GM10266 (cell line): ENCODE results near the gene MRPL2.

ENCODE experiments used
- DNase-seq: peaks from one replicate; pipeline ENCODE4 v3.0.0; 2012; ENCODE audit errors: extremely low spot score
- TF ChIP-seq, protein P1 (sequence below): IDR thresholded peaks from 2 replicates; pipeline ENCODE4 v1.5.1; 2012; ENCODE audit warnings: mild to moderate bottlenecking, low read depth; ENCODE audit not compliant: control insufficient read depth, insufficient read depth; ENCODE audit errors: missing control alignments

Gene MRPL2

DNA sequence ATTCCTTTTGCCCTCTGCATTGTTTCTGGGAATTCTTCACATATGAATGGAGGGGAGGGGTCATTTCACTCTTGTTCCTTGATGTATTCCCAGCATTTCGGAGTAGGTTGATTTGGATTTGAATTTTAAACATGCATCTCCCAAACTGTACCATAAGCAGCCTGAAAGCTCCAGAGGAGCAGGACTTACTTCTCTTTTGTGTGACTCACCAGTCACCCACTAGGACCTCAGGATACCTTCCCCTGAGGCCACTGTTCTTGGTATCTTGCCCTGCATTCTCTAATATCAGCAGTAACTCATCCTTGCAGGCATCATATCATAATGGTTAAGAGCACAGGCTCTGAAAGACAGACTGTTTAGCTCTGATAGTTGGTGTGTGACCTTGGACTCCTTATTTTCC is 703 bp downstream of the MRPL2 start:
- TF ChIP-seq, protein P1, sequence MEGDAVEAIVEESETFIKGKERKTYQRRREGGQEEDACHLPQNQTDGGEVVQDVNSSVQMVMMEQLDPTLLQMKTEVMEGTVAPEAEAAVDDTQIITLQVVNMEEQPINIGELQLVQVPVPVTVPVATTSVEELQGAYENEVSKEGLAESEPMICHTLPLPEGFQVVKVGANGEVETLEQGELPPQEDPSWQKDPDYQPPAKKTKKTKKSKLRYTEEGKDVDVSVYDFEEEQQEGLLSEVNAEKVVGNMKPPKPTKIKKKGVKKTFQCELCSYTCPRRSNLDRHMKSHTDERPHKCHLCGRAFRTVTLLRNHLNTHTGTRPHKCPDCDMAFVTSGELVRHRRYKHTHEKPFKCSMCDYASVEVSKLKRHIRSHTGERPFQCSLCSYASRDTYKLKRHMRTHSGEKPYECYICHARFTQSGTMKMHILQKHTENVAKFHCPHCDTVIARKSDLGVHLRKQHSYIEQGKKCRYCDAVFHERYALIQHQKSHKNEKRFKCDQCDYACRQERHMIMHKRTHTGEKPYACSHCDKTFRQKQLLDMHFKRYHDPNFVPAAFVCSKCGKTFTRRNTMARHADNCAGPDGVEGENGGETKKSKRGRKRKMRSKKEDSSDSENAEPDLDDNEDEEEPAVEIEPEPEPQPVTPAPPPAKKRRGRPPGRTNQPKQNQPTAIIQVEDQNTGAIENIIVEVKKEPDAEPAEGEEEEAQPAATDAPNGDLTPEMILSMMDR: no peak
- DNase-seq: no peak

DNA sequence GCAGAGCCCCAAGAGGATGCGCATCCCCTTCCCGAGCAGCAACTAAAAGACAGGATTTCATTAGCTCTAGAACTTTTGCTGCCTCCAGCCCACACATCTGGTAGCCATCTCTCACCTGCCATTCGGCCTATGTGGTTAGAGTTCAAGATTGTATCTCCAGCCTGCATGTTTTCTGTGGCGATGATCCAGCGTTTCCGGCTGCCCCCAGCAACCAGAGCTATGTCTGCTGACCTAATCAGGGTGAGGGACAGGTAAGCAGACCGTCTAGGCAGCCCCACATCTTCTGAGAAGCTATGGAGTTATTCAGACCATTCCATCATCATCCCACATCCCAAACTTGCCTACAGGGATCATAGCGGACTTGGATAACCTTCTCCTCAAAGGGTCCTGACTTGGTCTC is 3.3 kb downstream of the MRPL2 start:
- TF ChIP-seq, protein P1: no peak

DNA sequence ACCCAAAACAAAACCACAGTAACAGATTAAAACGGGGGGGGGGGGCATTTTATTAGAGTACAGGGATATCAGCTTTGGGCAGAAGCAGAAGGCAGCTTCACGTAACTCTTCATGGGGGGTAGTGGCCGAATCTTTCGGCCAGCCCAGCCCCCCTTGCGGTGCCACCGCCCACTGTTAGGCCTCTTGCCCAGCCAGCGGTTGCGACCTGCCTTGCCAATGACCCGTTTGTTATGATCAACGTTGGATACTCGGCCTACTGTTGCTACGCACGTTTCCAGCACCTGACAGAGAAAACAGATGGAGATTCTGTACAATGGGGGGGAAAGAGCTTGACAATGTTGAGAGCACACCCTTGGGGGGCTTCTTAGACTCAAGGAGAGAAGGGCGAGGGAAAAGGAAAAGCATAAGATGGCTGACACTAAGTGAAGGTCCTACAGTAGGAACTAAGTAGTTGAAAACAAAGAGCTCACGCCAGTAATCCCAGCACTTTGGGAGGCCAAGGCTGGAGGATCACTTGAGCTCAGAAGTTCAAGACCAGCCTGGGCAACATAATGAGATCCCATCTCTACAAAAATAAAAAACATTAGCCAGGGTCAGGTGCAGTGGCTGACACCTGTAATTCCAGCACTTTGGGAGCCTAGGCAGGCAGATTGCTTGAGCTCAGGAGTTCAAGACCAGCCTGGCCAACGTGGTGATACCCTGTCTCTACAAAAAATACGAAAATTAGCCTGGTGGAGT is 4.9 kb downstream of the MRPL2 start:
- TF ChIP-seq, protein P1: no peak
- no peak for DNase-seq

More for the DNA sequence above, 3.3 kb downstream of the MRPL2 start:
- DNase-seq: no peak

DNA sequence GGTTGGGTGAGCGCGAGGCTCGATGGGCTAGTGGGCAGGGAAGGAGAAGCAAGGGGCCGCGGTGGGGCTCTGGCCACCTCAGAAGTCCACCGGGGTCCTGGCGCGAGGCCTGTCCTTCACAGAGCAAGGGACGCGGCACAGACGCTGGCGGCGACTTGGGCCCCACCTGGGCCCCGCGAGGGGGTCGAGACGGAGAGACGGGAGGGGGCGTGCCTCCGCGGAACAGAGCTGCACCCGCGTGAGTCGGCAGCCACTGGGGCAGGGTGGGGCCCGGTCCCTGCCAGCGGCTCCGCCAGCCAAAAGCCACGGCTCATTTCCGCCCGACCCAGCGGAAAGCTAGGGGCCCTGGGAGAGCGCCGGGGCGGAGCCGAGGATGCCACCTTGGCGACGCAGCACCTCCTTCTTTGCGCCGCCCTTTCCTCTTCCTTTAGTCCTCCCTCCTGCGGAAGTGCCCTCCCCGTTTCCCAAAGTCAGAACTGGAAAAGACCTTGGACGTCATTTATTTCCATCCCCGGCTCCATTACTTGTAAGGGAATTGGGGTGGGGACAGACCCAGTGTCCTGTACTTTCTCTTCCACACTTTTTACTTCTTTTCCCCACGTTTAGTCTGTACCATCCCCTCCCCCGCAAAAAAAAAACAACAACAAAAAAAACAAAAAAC is 5.6 kb downstream of the MRPL2 start, which contains the start of gene CUL7:
CUL7 (minus strand) TSS at position 307 of the 661 bp plus-strand sequence. CDS start 1,063 bp downstream, outside the sequence.
- DNase-seq: peak; percentile 94
- TF ChIP-seq, protein P1: no peak

DNA sequence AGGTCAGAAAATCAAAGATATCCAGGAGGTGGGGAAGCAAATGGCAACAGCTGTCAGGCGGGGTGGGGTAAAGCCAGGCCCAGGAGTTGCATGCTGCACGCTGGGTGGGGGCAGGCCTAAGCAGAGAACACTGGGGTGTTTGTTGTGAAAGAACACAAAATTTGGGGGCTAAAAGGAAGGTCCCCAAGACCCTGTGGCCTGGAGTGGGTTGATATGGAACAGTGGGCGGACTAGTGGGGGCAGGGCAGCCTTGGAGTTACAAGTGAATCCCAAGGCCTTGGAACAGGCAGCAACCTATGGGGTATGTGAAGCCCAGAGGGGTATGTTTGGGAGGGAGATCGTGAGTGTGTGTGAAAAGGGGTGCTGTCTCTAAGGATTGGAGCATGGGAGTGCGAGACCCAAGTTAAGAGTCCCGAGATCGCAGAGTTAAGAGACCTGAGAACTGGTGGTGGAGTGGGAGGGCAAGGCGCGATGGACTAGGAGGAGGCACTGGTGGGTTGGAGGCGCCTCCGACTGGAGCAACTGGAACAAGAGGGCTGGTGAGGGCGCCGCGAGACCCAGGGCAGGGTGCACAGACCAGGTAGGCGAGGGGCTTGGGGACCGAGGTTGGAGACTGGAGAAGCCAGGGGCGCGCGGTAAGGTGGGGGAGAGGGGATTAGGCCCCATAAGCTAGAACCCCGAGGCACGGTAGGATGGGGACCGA is 6.2 kb downstream of the MRPL2 start:
- DNase-seq: peak; percentile 36
- TF ChIP-seq, protein P1: no peak

DNA sequence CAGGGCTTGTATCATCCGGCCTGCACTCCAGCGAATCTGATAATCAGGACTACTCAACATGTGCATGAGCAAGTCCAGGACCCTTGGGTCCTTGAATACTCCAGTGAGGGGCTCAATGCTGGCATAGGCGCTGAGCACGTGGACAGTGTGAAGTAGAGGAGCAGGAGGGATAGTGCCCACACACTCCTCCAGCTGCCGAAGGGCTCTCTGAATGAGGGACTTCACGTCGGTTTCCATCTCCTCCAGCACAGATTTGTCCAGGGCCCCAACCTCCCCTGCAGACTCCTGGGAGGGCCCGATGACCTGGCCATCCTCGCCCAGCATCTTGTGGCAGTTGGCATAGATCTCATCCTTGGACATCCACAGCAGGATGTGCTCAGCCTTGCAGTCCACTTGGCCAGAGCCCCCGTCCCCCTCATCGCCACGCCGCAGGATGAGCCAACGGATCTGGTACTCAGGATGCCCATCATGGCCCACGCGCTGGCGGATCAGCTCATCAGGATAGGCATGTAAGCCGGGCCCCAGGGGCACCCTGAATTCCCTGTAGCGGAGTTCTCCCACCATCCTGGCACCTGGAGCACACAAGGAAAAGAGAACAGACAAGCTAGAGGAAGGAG is 6.9 kb downstream of the MRPL2 start:
- DNase-seq: no peak
- TF ChIP-seq, protein P1: no peak
